Right renal pelvis (tissue), 4 donors: Measurements from ENCODE around the gene ARID1B. TPM values are rescaled to one million over a fixed set of nuclear protein-coding genes. Genes with fewer than 3 reads are reported as not detected.

Experiments
- DNase-seq, 4 donors: peaks; one replicate each; pipeline ENCODE4 v3.0.0-alpha.2; 2013; ENCODE audit warnings: low read depth in 4 of 4, low spot score in 3 of 4, missing footprints in 1 of 4
- polyA plus RNA-seq, 4 donors: library from polyadenylated mRNA; unstranded; fragments of 120-200 nt; gene quantifications; one replicate each; pipeline ENCODE4 v1.2.1, GENCODE V29; 2013; ENCODE audit not compliant: insufficient read length in 4 of 4

Gene ARID1B
- polyA plus RNA-seq, 4 donors = 64.5 to 84.5 (median 70.6) TPM

GRCh38 chr6:157107915-157108651, 330.9 kb downstream of the ARID1B start:
- DNase-seq = no peak

GRCh38 chr6:157108923-157109322, 331.7 kb downstream of the ARID1B start:
- no peak for DNase-seq

- no peak for DNase-seq
Measured at GRCh38 chr6:157110607-157111006, 333.4 kb downstream of the ARID1B start.

GRCh38 chr6:157113389-157113788, 336.2 kb downstream of the ARID1B start:
- DNase-seq = no peak

GRCh38 chr6:157116426-157116825, 339.2 kb downstream of the ARID1B start:
- no peak for DNase-seq

- DNase-seq = no peak
Measured at GRCh38 chr6:157117431-157118095, 340.4 kb downstream of the ARID1B start.

GRCh38 chr6:157119502-157120027, 342.4 kb downstream of the ARID1B start:
- no peak for DNase-seq

- DNase-seq = no peak
Measured at GRCh38 chr6:157120534-157121232, 343.5 kb downstream of the ARID1B start.

GRCh38 chr6:157121897-157122296, 344.7 kb downstream of the ARID1B start:
- DNase-seq = no peak

GRCh38 chr6:157123234-157123633, 346.1 kb downstream of the ARID1B start:
- DNase-seq = no peak

GRCh38 chr6:157124485-157125254, 347.5 kb downstream of the ARID1B start:
- DNase-seq = no peak

- DNase-seq = no peak
Measured at GRCh38 chr6:157125531-157125930, 348.4 kb downstream of the ARID1B start.

- DNase-seq = no peak
Measured at GRCh38 chr6:157126183-157127098, 349.3 kb downstream of the ARID1B start.

- DNase-seq = no peak
Measured at GRCh38 chr6:157128235-157128775, 351.1 kb downstream of the ARID1B start.

- no peak for DNase-seq
Measured at GRCh38 chr6:157131250-157131649, 354.1 kb downstream of the ARID1B start.

GRCh38 chr6:157133856-157134255, 356.7 kb downstream of the ARID1B start:
- no peak for DNase-seq

- DNase-seq = no peak
Measured at GRCh38 chr6:157134402-157135047, 357.3 kb downstream of the ARID1B start.

GRCh38 chr6:157135691-157136090, 358.5 kb downstream of the ARID1B start:
- DNase-seq = no peak

GRCh38 chr6:157137501-157137900, 360.3 kb downstream of the ARID1B start:
- DNase-seq = no peak
